ENCODE data around the gene STIMATE. TPM values are rescaled to one million over a fixed set of nuclear protein-coding genes. Genes with fewer than 3 reads are reported as not detected.

The STIMATE gene
- total and polyA plus RNA-seq, 3 donors from 2014 or later = 16.7 to 42.9 (median 33.2) TPM

DNA sequence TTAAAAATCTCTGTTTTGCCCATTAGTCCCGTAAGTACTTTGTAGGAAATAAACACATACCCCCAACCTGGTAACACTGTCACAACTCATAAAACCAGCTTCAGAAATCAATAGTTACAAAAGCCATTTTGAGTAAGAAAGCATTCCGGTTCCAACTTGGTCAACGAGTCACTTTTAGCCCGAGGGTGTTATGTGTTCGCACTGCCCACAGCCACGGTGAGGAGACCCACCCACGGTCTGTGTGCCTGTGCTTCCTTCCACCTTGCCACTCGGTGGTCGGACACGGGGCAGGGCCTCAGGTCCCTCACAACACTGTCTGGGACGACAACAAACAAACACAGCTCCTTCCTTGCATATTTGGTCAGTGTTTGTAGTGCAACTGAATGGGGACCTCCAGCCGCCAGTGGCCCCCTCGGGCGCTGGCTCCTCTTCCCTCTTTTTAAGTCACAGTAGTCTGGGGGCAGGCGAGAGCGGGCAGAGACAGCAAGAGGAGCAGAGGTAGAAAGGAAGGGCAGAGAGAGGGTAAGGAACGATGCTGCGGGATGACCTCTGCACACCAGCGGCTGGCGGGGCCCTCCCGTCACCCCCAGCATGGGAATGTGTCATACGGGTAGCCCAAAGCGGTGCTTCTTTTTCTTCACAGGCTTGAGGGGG lies 57.3 kb downstream of the STIMATE start:
- Histone ChIP-seq H3K27me3 (no peaks in the 10 kb centered on the region), H3K36me3 (ENCODE audit: low read depth, missing control alignments) (no peaks in the 10 kb centered on the region), H3K9me3 (no peaks in the 10 kb centered on the region), H3K27ac (no peak overlapping the region), H3K4me3 (no peak overlapping the region), H3K4me1 (peaks cover 7% of the 10 kb centered on the region)
- TF ChIP-seq POLR2A (IDR thresholded peaks at IDR 0.05) = no peak
- TF ChIP-seq, protein P1, sequence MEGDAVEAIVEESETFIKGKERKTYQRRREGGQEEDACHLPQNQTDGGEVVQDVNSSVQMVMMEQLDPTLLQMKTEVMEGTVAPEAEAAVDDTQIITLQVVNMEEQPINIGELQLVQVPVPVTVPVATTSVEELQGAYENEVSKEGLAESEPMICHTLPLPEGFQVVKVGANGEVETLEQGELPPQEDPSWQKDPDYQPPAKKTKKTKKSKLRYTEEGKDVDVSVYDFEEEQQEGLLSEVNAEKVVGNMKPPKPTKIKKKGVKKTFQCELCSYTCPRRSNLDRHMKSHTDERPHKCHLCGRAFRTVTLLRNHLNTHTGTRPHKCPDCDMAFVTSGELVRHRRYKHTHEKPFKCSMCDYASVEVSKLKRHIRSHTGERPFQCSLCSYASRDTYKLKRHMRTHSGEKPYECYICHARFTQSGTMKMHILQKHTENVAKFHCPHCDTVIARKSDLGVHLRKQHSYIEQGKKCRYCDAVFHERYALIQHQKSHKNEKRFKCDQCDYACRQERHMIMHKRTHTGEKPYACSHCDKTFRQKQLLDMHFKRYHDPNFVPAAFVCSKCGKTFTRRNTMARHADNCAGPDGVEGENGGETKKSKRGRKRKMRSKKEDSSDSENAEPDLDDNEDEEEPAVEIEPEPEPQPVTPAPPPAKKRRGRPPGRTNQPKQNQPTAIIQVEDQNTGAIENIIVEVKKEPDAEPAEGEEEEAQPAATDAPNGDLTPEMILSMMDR (IDR thresholded peaks at IDR 0.05) = no peak
- 87 to 91% methylated on average over 20 to 23 of the region's 23 CpGs for WGBS, 2 donors
- intact Hi-C loops (cut with DNase I; ENCODE audit: low total_unique reads) = no loop called here
- no peak for DNase-seq

DNA sequence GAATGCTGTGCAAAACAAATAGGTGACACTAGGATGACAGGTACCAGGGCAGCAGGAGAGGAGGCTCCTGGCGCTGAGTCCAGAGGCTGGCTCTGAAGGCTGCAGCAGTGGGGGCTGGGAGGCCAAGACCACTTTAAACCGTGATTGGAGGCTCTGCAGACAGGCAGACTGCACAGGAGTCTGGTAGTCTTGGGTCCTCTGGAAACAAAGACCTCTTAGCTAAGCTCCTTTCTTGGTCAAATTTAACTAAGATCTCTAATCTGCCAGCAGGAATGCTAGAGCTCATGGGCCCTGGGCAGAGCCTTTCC lies 58.1 kb downstream of the STIMATE start:
- peaks cover 7% of the 10 kb centered on the region for H3K4me1 ChIP-seq
- WGBS, 2 donors = 92 to 95% methylated on average over 2 of the region's 2 CpGs
- H3K27me3 ChIP-seq = no peaks in the 10 kb centered on the region
- TF ChIP-seq, protein P1 (IDR thresholded peaks at IDR 0.05) = no peak
- TF ChIP-seq POLR2A (IDR thresholded peaks at IDR 0.05) = no peak
- no peak overlapping the region for H3K4me3 ChIP-seq
- no peak for DNase-seq
- no peaks in the 10 kb centered on the region for H3K36me3 ChIP-seq (ENCODE audit: low read depth, missing control alignments)
- no peak overlapping the region for H3K27ac ChIP-seq
- intact Hi-C loops (cut with DNase I; ENCODE audit: low total_unique reads) = no loop called here
- H3K9me3 ChIP-seq = no peaks in the 10 kb centered on the region

DNA sequence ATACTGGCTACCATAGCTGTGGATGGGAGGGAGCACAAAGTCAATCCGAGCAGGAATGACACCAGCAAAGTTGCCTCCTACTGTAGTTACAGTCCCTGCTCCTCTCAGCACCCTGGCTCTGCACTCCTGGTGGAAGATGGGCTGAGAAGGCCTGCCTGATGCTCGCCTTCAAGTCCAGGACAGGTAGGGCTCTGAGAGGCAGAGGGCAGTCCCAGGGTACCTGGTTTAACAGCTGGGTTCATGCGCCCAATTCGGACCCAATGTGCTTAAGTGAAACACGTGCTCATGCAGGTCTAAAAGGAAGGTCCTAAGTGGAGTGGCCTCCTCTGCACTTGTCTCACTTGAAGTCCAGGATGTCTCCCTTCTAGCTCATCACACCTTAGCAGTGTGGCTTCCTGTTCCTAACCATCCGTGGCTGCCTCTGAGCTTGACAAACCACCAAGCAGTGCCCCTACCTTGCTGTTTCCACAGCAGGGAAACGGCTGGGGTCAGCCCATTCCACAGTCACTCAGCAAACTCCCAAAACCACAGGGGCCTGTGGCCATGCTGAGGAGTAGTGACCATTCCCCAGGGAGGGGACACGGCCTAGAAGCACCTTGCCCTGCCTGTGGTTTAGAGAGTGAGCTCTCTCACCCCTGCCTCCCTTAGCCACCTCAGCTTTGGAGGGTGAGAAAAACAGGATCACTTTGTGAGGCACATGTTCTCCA lies 58.6 kb downstream of the STIMATE start:
- intact Hi-C loops (cut with DNase I; ENCODE audit: low total_unique reads) = no loop called here
- DNase-seq = no peak
- H3K27me3 ChIP-seq = no peaks in the 10 kb centered on the region
- 93 to 97% methylated on average over 5 to 8 of the region's 8 CpGs for WGBS, 2 donors
- no peaks in the 10 kb centered on the region for H3K36me3 ChIP-seq (ENCODE audit: low read depth, missing control alignments)
- TF ChIP-seq, protein P1 (IDR thresholded peaks at IDR 0.05) = no peak
- no peak for TF ChIP-seq POLR2A (IDR thresholded peaks at IDR 0.05)
- peaks cover 5% of the 10 kb centered on the region for H3K4me1 ChIP-seq
- H3K9me3 ChIP-seq = no peaks in the 10 kb centered on the region
- H3K4me3 ChIP-seq = no peak overlapping the region
- no peak overlapping the region for H3K27ac ChIP-seq

DNA sequence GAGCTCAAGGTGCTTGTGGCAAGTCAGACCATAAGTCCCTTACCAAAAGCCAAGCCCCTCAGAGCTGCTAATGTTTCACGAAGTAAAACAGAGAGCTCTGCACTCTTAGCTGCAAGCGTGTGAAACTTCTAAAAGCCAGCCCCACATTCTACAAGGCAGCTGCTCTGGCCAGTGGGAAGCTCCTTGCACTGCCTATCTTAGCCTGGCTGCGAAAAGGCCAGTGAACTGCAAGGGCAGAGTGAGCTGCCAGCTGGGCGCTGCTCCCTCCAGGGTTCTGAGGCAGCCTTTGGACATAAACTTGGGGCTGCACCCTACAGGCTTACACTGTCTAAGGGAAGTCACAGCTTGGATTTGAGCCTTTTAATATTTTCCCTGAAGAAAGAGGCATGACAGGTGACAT lies 60.4 kb downstream of the STIMATE start:
- Histone ChIP-seq H3K27me3 (no peaks in the 10 kb centered on the region), H3K27ac (no peak overlapping the region), H3K36me3 (ENCODE audit: low read depth, missing control alignments) (no peaks in the 10 kb centered on the region), H3K4me1 (no peaks in the 10 kb centered on the region), H3K9me3 (no peaks in the 10 kb centered on the region), H3K4me3 (no peak overlapping the region)
- no peak for TF ChIP-seq POLR2A (IDR thresholded peaks at IDR 0.05)
- TF ChIP-seq, protein P1 (IDR thresholded peaks at IDR 0.05) = no peak
- no peak for DNase-seq
- 94 to 100% methylated on average over 2 to 4 of the region's 4 CpGs for WGBS, 2 donors
- intact Hi-C loops (cut with DNase I; ENCODE audit: low total_unique reads) = no loop called here

GRCh38 chr3:52836471-52836845 lies 60.9 kb downstream of the STIMATE start:
- H3K4me1 ChIP-seq = no peaks in the 10 kb centered on the region
- H3K36me3 ChIP-seq (ENCODE audit: low read depth, missing control alignments) = no peaks in the 10 kb centered on the region
- 90 to 92% methylated on average over 5 of the region's 5 CpGs for WGBS, 2 donors
- no peaks in the 10 kb centered on the region for H3K9me3 ChIP-seq
- H3K4me3 ChIP-seq = no peak overlapping the region
- TF ChIP-seq, protein P1 (IDR thresholded peaks at IDR 0.05) = no peak
- TF ChIP-seq POLR2A (IDR thresholded peaks at IDR 0.05) = no peak
- DNase-seq = no peak
- H3K27ac ChIP-seq = no peak overlapping the region
- H3K27me3 ChIP-seq = no peaks in the 10 kb centered on the region
- intact Hi-C loops (cut with DNase I; ENCODE audit: low total_unique reads) = no loop called here
